IPS-15b (cell line): ENCODE data around the gene ST6GALNAC6.
"Not testable (repeated sequence)": the region's sequence is repeated elsewhere in the genome, so short reads cannot be mapped to it uniquely, and the experiment has no call there.

ENCODE experiments used
- H3K27me3 ChIP-seq: one replicate; pipeline ENCODE4 v1.6.1; 2013; ENCODE audit warnings: low read length; ENCODE audit not compliant: control insufficient read depth, insufficient read depth
- H3K36me3 ChIP-seq: one replicate; pipeline ENCODE4 v1.6.1; 2013; ENCODE audit warnings: low read length; ENCODE audit not compliant: control insufficient read depth, insufficient read depth
- H3K4me1 ChIP-seq: one replicate; pipeline ENCODE4 v1.6.1; 2013; ENCODE audit warnings: mild to moderate bottlenecking, low read length; ENCODE audit not compliant: control insufficient read depth, insufficient read depth
- H3K4me3 ChIP-seq: one replicate; pipeline ENCODE4 v1.5.1; 2013; ENCODE audit warnings: low read depth, low read length
- H3K9ac ChIP-seq: one replicate; pipeline ENCODE4 v1.6.1; 2013; ENCODE audit warnings: low read depth, mild to moderate bottlenecking, low read length
- H3K9me3 ChIP-seq: one replicate; pipeline ENCODE4 v1.6.1; 2013; ENCODE audit warnings: mild to moderate bottlenecking, low read length; ENCODE audit not compliant: control insufficient read depth, insufficient read depth

ST6GALNAC6 gene

GRCh38 chr9:127838375-127839078, 60.9 kb downstream of the ST6GALNAC6 start:
- no peaks in the 10 kb centered on the region for H3K9me3 ChIP-seq
- H3K27me3 ChIP-seq: no peaks in the 10 kb centered on the region
- H3K4me1 ChIP-seq: no peaks in the 10 kb centered on the region
- no peaks in the 10 kb centered on the region for H3K36me3 ChIP-seq
- no peak overlapping the region for H3K9ac ChIP-seq
- H3K4me3 ChIP-seq: no peak overlapping the region

GRCh38 chr9:127837346-127837745, 62.1 kb downstream of the ST6GALNAC6 start:
- Histone ChIP-seq H3K27me3 (no peaks in the 10 kb centered on the region), H3K4me1 (no peaks in the 10 kb centered on the region), H3K9me3 (no peaks in the 10 kb centered on the region), H3K36me3 (no peaks in the 10 kb centered on the region), H3K4me3 (no peak overlapping the region), H3K9ac (no peak overlapping the region)

GRCh38 chr9:127836561-127836960, 62.8 kb downstream of the ST6GALNAC6 start:
- H3K4me3 ChIP-seq, H3K9ac ChIP-seq, H3K9me3 ChIP-seq, H3K36me3 ChIP-seq, H3K4me1 ChIP-seq, H3K27me3 ChIP-seq: not testable (repeated sequence)

GRCh38 chr9:127835991-127836516, 63.3 kb downstream of the ST6GALNAC6 start:
- Histone ChIP-seq H3K36me3 (no peaks in the 10 kb centered on the region), H3K9ac (no peak overlapping the region), H3K27me3 (no peaks in the 10 kb centered on the region), H3K4me3 (no peak overlapping the region), H3K4me1 (no peaks in the 10 kb centered on the region), H3K9me3 (no peaks in the 10 kb centered on the region)
